ENCODE results near the gene ADAMTS15. TPM values are rescaled to one million over a fixed set of nuclear protein-coding genes. Genes with fewer than 3 reads are reported as not detected.

Gene ADAMTS15
- total and polyA plus RNA-seq, 2 donors (not counting 3 experiments of a cell fraction or from before 2014, with no cell fraction given): 0.08 TPM; not detected in 1

- Histone ChIP-seq H3K4me3 (replicated peaks in 1 of 3; ENCODE audit: insufficient read depth in 1 of 3, low read depth in 1 of 3, low read length in 3 of 3) (no peak overlapping the region), H3K9me1 (replicated peaks; ENCODE audit: control insufficient read depth, extremely low read depth, insufficient read depth, low read length) (no peaks in the 10 kb centered on the region), H3K79me2 (ENCODE audit: control insufficient read depth, insufficient read depth, low read length) (no peaks in the 10 kb centered on the region), H3K4me2 (ENCODE audit: insufficient read depth, low read length) (no peak overlapping the region), H4K20me1 (replicated peaks; ENCODE audit: control insufficient read depth, extremely low read depth, insufficient read depth, low read length) (no peaks in the 10 kb centered on the region), H3K4me1 (ENCODE audit: control insufficient read depth, extremely low read depth, insufficient read depth, low read length) (peaks cover 28% of the 10 kb centered on the region), H2AFZ (ENCODE audit: low read depth, low read length) (no peak overlapping the region), H3K27me3 (ENCODE audit: control insufficient read depth in 2 of 2, insufficient read depth in 2 of 2, low read length in 2 of 2) (peaks cover 7 to 13% of the 10 kb centered on the region in 2 experiments), H3K9me3 (replicated peaks; ENCODE audit: control insufficient read depth, insufficient read depth, low read length) (no peaks in the 10 kb centered on the region), H3K9ac (replicated peaks; ENCODE audit: extremely low read depth, insufficient read depth, low read length) (no peak overlapping the region), H3K36me3 (ENCODE audit: control insufficient read depth in 2 of 2, extremely low read depth in 1 of 2, insufficient read depth in 2 of 2, low read length in 2 of 2) (no peaks in the 10 kb centered on the region), H3K27ac (ENCODE audit: insufficient read depth, low read depth, low read length) (no peak overlapping the region)
- FAIRE-seq: no peak
- dilution Hi-C loops (cut with MboI; ENCODE audit: extremely low pct_ligation_motif_present, low sequenced_read_pairs) (no loop called here), intact Hi-C loops (cut with micrococcal nuclease) (no loop called here)
- BruUV-seq (replicated peaks): no TSS peak
- ChIA-PET CTCF (interaction anchor here (1.3 kb wide), 1 partner anchor 385 kb away, joined by 3 read pairs; no protein-coding TSS in a partner anchor), POLR2A (no interaction called here)
- DNase-seq (ENCODE audit: low read depth, low spot score): no peak
- TF ChIP-seq POLR2AphosphoS5 (IDR thresholded peaks at IDR 0.05; ENCODE audit: insufficient read depth, low read depth, low read length) (no peak), FOS (IDR thresholded peaks at IDR 0.05; ENCODE audit: borderline replicate concordance, insufficient read depth, low read length) (no peak), EZH2 (IDR thresholded peaks at IDR 0.05; ENCODE audit: borderline replicate concordance, low read depth, low read length, severe bottlenecking) (no peak), GATA2 (IDR thresholded peaks at IDR 0.05; ENCODE audit: insufficient read depth, insufficient read length, low read depth, low read length) (no peak), POLR2A (IDR thresholded peaks at IDR 0.05; ENCODE audit: low read depth, low read length) (no peak)
Measured at GRCh38 chr11:130476922-130477491, 28.6 kb downstream of the ADAMTS15 start.

- no peak overlapping the region for H3K9ac ChIP-seq (replicated peaks; ENCODE audit: extremely low read depth, insufficient read depth, low read length)
- peaks cover 13 to 17% of the 10 kb centered on the region in 2 experiments for H3K27me3 ChIP-seq (ENCODE audit: control insufficient read depth in 2 of 2, insufficient read depth in 2 of 2, low read length in 2 of 2)
- H4K20me1 ChIP-seq (replicated peaks; ENCODE audit: control insufficient read depth, extremely low read depth, insufficient read depth, low read length): no peaks in the 10 kb centered on the region
- H3K79me2 ChIP-seq (ENCODE audit: control insufficient read depth, insufficient read depth, low read length): no peaks in the 10 kb centered on the region
- no peak for DNase-seq (ENCODE audit: low read depth, low spot score)
- no peaks in the 10 kb centered on the region for H3K9me1 ChIP-seq (replicated peaks; ENCODE audit: control insufficient read depth, extremely low read depth, insufficient read depth, low read length)
- FAIRE-seq: no peak
- H3K4me1 ChIP-seq (ENCODE audit: control insufficient read depth, extremely low read depth, insufficient read depth, low read length): peaks cover 28% of the 10 kb centered on the region
- no peak overlapping the region for H3K4me3 ChIP-seq (replicated peaks in 1 of 3; ENCODE audit: insufficient read depth in 1 of 3, low read depth in 1 of 3, low read length in 3 of 3)
- no peaks in the 10 kb centered on the region for H3K9me3 ChIP-seq (replicated peaks; ENCODE audit: control insufficient read depth, insufficient read depth, low read length)
- no peak overlapping the region for H3K27ac ChIP-seq (ENCODE audit: insufficient read depth, low read depth, low read length)
- no peak overlapping the region for H2AFZ ChIP-seq (ENCODE audit: low read depth, low read length)
- POLR2A ChIA-PET: no interaction called here
- H3K36me3 ChIP-seq (ENCODE audit: control insufficient read depth in 2 of 2, extremely low read depth in 1 of 2, insufficient read depth in 2 of 2, low read length in 2 of 2): no peaks in the 10 kb centered on the region
- dilution Hi-C loops (cut with MboI; ENCODE audit: extremely low pct_ligation_motif_present, low sequenced_read_pairs) (no loop called here), intact Hi-C loops (cut with micrococcal nuclease) (no loop called here)
- no peak overlapping the region for H3K4me2 ChIP-seq (ENCODE audit: insufficient read depth, low read length)
- TF ChIP-seq POLR2A (IDR thresholded peaks at IDR 0.05; ENCODE audit: low read depth, low read length): no peak
- TF ChIP-seq GATA2 (IDR thresholded peaks at IDR 0.05; ENCODE audit: insufficient read depth, insufficient read length, low read depth, low read length): no peak
- no peak for TF ChIP-seq CTCF (IDR thresholded peaks at IDR 0.05; ENCODE audit: extremely low read depth in 1 of 2, insufficient read depth in 1 of 2, low read depth in 1 of 2, low read length in 2 of 2)
- no peak for TF ChIP-seq FOS (IDR thresholded peaks at IDR 0.05; ENCODE audit: borderline replicate concordance, insufficient read depth, low read length)
- no peak for TF ChIP-seq JUN (IDR thresholded peaks at IDR 0.05; ENCODE audit: borderline replicate concordance, insufficient read depth, insufficient read length, low read depth)
- TF ChIP-seq MAX (IDR thresholded peaks at IDR 0.05; ENCODE audit: insufficient read depth, insufficient read length): no peak
- TF ChIP-seq POLR2AphosphoS5 (IDR thresholded peaks at IDR 0.05; ENCODE audit: insufficient read depth, low read depth, low read length): no peak
- no peak for TF ChIP-seq MYC (IDR thresholded peaks at IDR 0.05; ENCODE audit: low read depth, low read length)
- no peak for TF ChIP-seq EZH2 (IDR thresholded peaks at IDR 0.05; ENCODE audit: borderline replicate concordance, low read depth, low read length, severe bottlenecking)
- BruUV-seq (replicated peaks): no TSS peak
- CTCF ChIA-PET: interaction anchor here (1.3 kb wide), 1 partner anchor 385 kb away, joined by 3 read pairs; no protein-coding TSS in a partner anchor
Measured at GRCh38 chr11:130477586-130478203, 29.2 kb downstream of the ADAMTS15 start.

Data from endothelial cell of umbilical vein (primary cell).